NT2/D1 (cell line): ENCODE results near the gene CDH20.

ENCODE experiments used
- YY1 ChIP-seq: IDR thresholded peaks from 2 replicates; pipeline ENCODE4 v1.6.1; 2011; ENCODE audit not compliant: insufficient read length, insufficient read depth
- ZNF274 ChIP-seq: IDR thresholded peaks from 2 replicates; pipeline ENCODE4 v1.6.1; 2011; ENCODE audit warnings: mild to moderate bottlenecking, low read depth, low read length

DNA sequence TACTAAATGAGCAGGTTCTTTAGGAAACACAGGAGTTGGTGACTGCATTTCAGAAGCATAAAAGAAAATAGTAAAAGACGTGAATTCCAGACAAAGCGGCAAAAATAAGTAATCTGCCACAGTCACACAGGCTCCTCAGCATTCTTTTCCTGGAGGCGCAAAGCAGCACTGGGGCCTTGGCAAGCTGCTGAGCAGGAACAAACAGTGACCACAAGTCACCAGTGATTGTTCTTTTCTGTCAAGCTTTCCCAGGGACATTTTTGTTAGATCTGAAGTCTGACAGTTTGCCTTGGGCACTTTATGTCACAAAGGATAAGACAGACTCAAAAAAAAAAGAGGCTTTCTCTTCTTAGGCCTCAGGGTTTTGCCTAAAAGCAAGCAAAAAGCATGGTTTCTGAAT lies 216.2 kb downstream of the CDH20 start:
- TF ChIP-seq ZNF274, result no peak
- TF ChIP-seq YY1, result no peak
